ENCODE measurements around the gene GSTA3. TPM values are rescaled to one million over a fixed set of nuclear protein-coding genes. Genes with fewer than 3 reads are reported as not detected.
"Not testable (repeated sequence)": the region's sequence is repeated elsewhere in the genome, so short reads cannot be mapped to it uniquely, and the experiment has no call there.

GSTA3 gene
- total and polyA plus RNA-seq, 2 of the 13 experiments (the other 11 are each of a cell fraction or from before 2014, with no cell fraction given) = not detected

- H3K27ac ChIP-seq (ENCODE audit: extremely low read length, insufficient read depth, low read length); intact Hi-C loops (cut with micrococcal nuclease; ENCODE audit: unreplicated experiment); H3K79me2 ChIP-seq (ENCODE audit: insufficient read depth, low read length); H3K9me3 ChIP-seq (ENCODE audit: low read length); ATAC-seq; POLR2A ChIA-PET; H4K20me1 ChIP-seq (ENCODE audit: insufficient read depth, low read length); H3K36me3 ChIP-seq (replicated peaks in 1 of 2; ENCODE audit: control insufficient read depth in 1 of 2, insufficient read depth in 2 of 2, low read length in 2 of 2); H3K27me3 ChIP-seq (ENCODE audit: control insufficient read depth in 1 of 2, insufficient read depth in 2 of 2, low read length in 2 of 2); CTCF ChIA-PET (ENCODE audit: low intra/inter-chr PET ratio, low total read pairs); FAIRE-seq; H2AFZ ChIP-seq (ENCODE audit: low read length); BruUV-seq (replicated peaks); H3K9ac ChIP-seq (ENCODE audit: insufficient read depth, low read depth, low read length); in situ Hi-C loops (cut with HindIII; ENCODE audit: extremely low pct_ligation_motif_present, low pct_unique_long_range_greater_than_20kb): not testable (repeated sequence)
- H3K4me3 ChIP-seq (replicated peaks in 1 of 3; ENCODE audit: insufficient read depth in 1 of 3, low read depth in 2 of 3, low read length in 3 of 3) = peak overlapping the region in 1 of 3 experiments; percentile 38; a peak in 1 of 6 replicates
- WGBS (ENCODE audit: low lambda C conversion rate) = 0% methylated on average over 1 of the region's 7 CpGs
- peaks cover 18% of the 10 kb centered on the region for H3K4me1 ChIP-seq (ENCODE audit: insufficient read depth, low read length)
- H3K4me2 ChIP-seq (ENCODE audit: low read depth, low read length) = peak overlapping the region; percentile 57
- TF ChIP-seq ZBTB7B (CRISPR knock-in tag; IDR thresholded peaks at IDR 0.05) (0 out of 2 replicates have a peak, but pooled peaks have one; percentile 31), ZMYM4 (CRISPR knock-in tag; IDR thresholded peaks at IDR 0.05) (peak; percentile 27; the same call in 1 of the 2 replicates), ZNF766 (CRISPR knock-in tag; IDR thresholded peaks at IDR 0.05; ENCODE audit: borderline replicate concordance) (peak; percentile 72; the same call in 1 of the 2 replicates)
- DNase-seq (ENCODE audit: low spot score) = peak; percentile 20
Observed at GRCh38 chr6:52861151-52861550, 48.3 kb downstream of the GSTA3 start.

GRCh38 chr6:52858416-52858815 lies 51.1 kb downstream of the GSTA3 start:
- POLR2A ChIA-PET = no interaction called here
- Histone ChIP-seq H3K4me2 (ENCODE audit: low read depth, low read length) (no peak overlapping the region), H3K27me3 (ENCODE audit: control insufficient read depth in 1 of 2, insufficient read depth in 2 of 2, low read length in 2 of 2) (no peaks in the 10 kb centered on the region; a peak in 1 of 5 replicates), H4K20me1 (ENCODE audit: insufficient read depth, low read length) (no peaks in the 10 kb centered on the region), H3K9me3 (ENCODE audit: low read length) (no peaks in the 10 kb centered on the region), H3K27ac (ENCODE audit: extremely low read length, insufficient read depth, low read length) (no peak overlapping the region), H3K4me1 (ENCODE audit: insufficient read depth, low read length) (peaks cover 28% of the 10 kb centered on the region), H2AFZ (ENCODE audit: low read length) (no peak overlapping the region), H3K36me3 (replicated peaks in 1 of 2; ENCODE audit: control insufficient read depth in 1 of 2, insufficient read depth in 2 of 2, low read length in 2 of 2) (no peaks in the 10 kb centered on the region), H3K4me3 (replicated peaks in 1 of 3; ENCODE audit: insufficient read depth in 1 of 3, low read depth in 2 of 3, low read length in 3 of 3) (no peak overlapping the region), H3K9ac (ENCODE audit: insufficient read depth, low read depth, low read length) (no peak overlapping the region), H3K79me2 (ENCODE audit: insufficient read depth, low read length) (no peaks in the 10 kb centered on the region)
- in situ Hi-C loops (cut with HindIII; ENCODE audit: extremely low pct_ligation_motif_present, low pct_unique_long_range_greater_than_20kb) (no loop called here), intact Hi-C loops (cut with micrococcal nuclease; ENCODE audit: unreplicated experiment) (no loop called here)
- DNase-seq (ENCODE audit: low spot score) = no peak
- FAIRE-seq = no peak
- WGBS (ENCODE audit: low lambda C conversion rate) = 55% methylated on average over 4 of the region's 4 CpGs
- no TSS peak for BruUV-seq (replicated peaks)
- CTCF ChIA-PET (ENCODE audit: low intra/inter-chr PET ratio, low total read pairs) = no interaction called here
- no peak for TF ChIP-seq ZNF746 (CRISPR knock-in tag; IDR thresholded peaks at IDR 0.05)
- ATAC-seq = no peak

Data from HepG2 (cell line).